HepG2 (cell line): Measurements from ENCODE around the gene TSHZ2. TPM values are rescaled to one million over a fixed set of nuclear protein-coding genes. Genes with fewer than 3 reads are reported as not detected.
A peak's percentile ranks its signal among the peaks of the same experiment; 100 is the strongest.

Experiments
- ATM ChIP-seq: fragments of 450-650 bp; IDR thresholded peaks from 2 replicates; pipeline ENCODE4 v1.7.1; 2017; ENCODE audit warnings: mild to moderate bottlenecking, borderline replicate concordance
- CCAR2 ChIP-seq: fragments of 200-400 bp; formaldehyde crosslinking; optimal IDR thresholded peaks from 2 replicates; pipeline ENCODE3; 2018; ENCODE audit warnings: low read depth, mild to moderate bottlenecking, low read length, moderate library complexity
- FOXA1 ChIP-seq, 2 experiments: fragments of 450-650 bp in 1 of 2; sonication (generic) in 1 of 2; formaldehyde crosslinking in 1 of 2; IDR thresholded peaks; 2 replicates each; pipeline versions ENCODE4 v1.4.0 to v1.6.1; 2016 to 2020; ENCODE audit warnings: missing genetic modification reagents in 1 of 2
- FOXK1 ChIP-seq: sonication (generic); formaldehyde crosslinking; IDR thresholded peaks from 2 replicates; pipeline ENCODE4 v1.4.0; 2020; ENCODE audit warnings: low read depth, missing genetic modification reagents, borderline replicate concordance
- GATAD2A ChIP-seq: IDR thresholded peaks from 2 replicates; pipeline ENCODE4 v1.6.1; 2016
- HCFC1 ChIP-seq: fragments of 150-350 bp; IDR thresholded peaks from 2 replicates; pipeline ENCODE4 v1.6.1; 2014; ENCODE audit warnings: low read depth, low read length
- HOXA5 ChIP-seq: sonication (generic); formaldehyde crosslinking; IDR thresholded peaks from 2 replicates; pipeline ENCODE4 v1.4.0; 2020; ENCODE audit warnings: missing genetic modification reagents
- JUN ChIP-seq: sonication (generic); formaldehyde crosslinking; IDR thresholded peaks from 2 replicates; pipeline ENCODE4 v1.4.0; 2020; ENCODE audit warnings: mild to moderate bottlenecking, missing genetic modification reagents
- MAFF ChIP-seq: IDR thresholded peaks from 2 replicates; pipeline ENCODE4 v1.6.1; 2011; ENCODE audit warnings: low read depth, low read length, improper control_type of control experiment
- MED1 ChIP-seq: sonication (generic); formaldehyde crosslinking; IDR thresholded peaks from 2 replicates; pipeline ENCODE4 v1.4.0; 2020; ENCODE audit warnings: missing genetic modification reagents
- PITX1 ChIP-seq: sonication (generic); formaldehyde crosslinking; IDR thresholded peaks from 2 replicates; pipeline ENCODE4 v1.5.1; 2020; ENCODE audit warnings: mild to moderate bottlenecking, missing genetic modification reagents
- REXO4 ChIP-seq: sonication (generic); formaldehyde crosslinking; IDR thresholded peaks from 2 replicates; pipeline ENCODE4 v1.8.0; 2022; ENCODE audit warnings: missing genetic modification reagents, mild to moderate bottlenecking, borderline replicate concordance
- TBP ChIP-seq: sonication (generic); formaldehyde crosslinking; IDR thresholded peaks from 2 replicates; pipeline ENCODE4 v1.5.0; 2020; ENCODE audit warnings: missing genetic modification reagents
- ZNF224 ChIP-seq: sonication (generic); formaldehyde crosslinking; IDR thresholded peaks from 2 replicates; pipeline ENCODE4 v1.5.0; 2020; ENCODE audit warnings: mild to moderate bottlenecking, missing genetic modification reagents
- ZNF34 ChIP-seq: sonication (generic); formaldehyde crosslinking; IDR thresholded peaks from 2 replicates; pipeline ENCODE4 v1.4.0; 2020; ENCODE audit warnings: mild to moderate bottlenecking, missing genetic modification reagents, borderline replicate concordance
- ZNF549 ChIP-seq: sonication (generic); formaldehyde crosslinking; IDR thresholded peaks from 2 replicates; pipeline ENCODE4 v1.5.0; 2020; ENCODE audit warnings: missing genetic modification reagents
- ZNF773 ChIP-seq: sonication (generic); formaldehyde crosslinking; IDR thresholded peaks from 2 replicates; pipeline ENCODE4 v1.4.0; 2020; ENCODE audit warnings: missing genetic modification reagents, borderline replicate concordance
- ZNF782 ChIP-seq: sonication (generic); formaldehyde crosslinking; IDR thresholded peaks from 2 replicates; pipeline ENCODE4 v1.4.0; 2020; ENCODE audit warnings: missing genetic modification reagents, mild to moderate bottlenecking, borderline replicate concordance
- polyA plus RNA-seq, 8 experiments: library from polyadenylated mRNA; depleted of rRNA in 3 of 8; stranded (reverse) in 7 of 8; unstranded in 1 of 8; fragments of >200 nt; fragmentation: Illumina TruSeq in 4 of 8; extraction: Trizol in 4 of 8; gene quantifications; 2 replicates each; pipeline versions ENCODE4 v1.2.1 to v1.2.3, GENCODE V29; 2011 to 2016; ENCODE audit warnings: low read depth in 4 of 8, missing spikeins in 1 of 8, mixed read lengths in 1 of 8; ENCODE audit not compliant: insufficient read depth in 1 of 8
- total RNA-seq, 5 experiments: library from RNA; depleted of rRNA; stranded (reverse); fragments of >200 nt; fragmentation: Illumina TruSeq; extraction: Trizol; gene quantifications; 2 replicates each; pipeline ENCODE4 v1.2.3, GENCODE V29; 2016; ENCODE audit warnings: low read depth in 1 of 5
- TF ChIP-seq, protein P1 (sequence below): sonication (generic); formaldehyde crosslinking; IDR thresholded peaks from 2 replicates; pipeline ENCODE4 v1.5.0; 2020; ENCODE audit warnings: mild to moderate bottlenecking, missing genetic modification reagents, moderate library complexity
- TF ChIP-seq, protein P2 (sequence below): sonication (generic); formaldehyde crosslinking; IDR thresholded peaks from 2 replicates; pipeline ENCODE4 v1.5.1; 2020; ENCODE audit warnings: mild to moderate bottlenecking, missing genetic modification reagents, moderate library complexity
- TF ChIP-seq, protein P3 (sequence below): sonication (generic); formaldehyde crosslinking; IDR thresholded peaks from 2 replicates; pipeline ENCODE4 v1.4.0; 2020; ENCODE audit warnings: missing genetic modification reagents
- TF ChIP-seq, protein P4 (sequence below): IDR thresholded peaks from 2 replicates; pipeline ENCODE4 v1.6.1; 2016

Gene TSHZ2
- total and polyA plus RNA-seq, 2 of the 13 experiments (the other 11 are each of a cell fraction or from before 2014, with no cell fraction given) = 0.01 TPM; not detected in 1

DNA sequence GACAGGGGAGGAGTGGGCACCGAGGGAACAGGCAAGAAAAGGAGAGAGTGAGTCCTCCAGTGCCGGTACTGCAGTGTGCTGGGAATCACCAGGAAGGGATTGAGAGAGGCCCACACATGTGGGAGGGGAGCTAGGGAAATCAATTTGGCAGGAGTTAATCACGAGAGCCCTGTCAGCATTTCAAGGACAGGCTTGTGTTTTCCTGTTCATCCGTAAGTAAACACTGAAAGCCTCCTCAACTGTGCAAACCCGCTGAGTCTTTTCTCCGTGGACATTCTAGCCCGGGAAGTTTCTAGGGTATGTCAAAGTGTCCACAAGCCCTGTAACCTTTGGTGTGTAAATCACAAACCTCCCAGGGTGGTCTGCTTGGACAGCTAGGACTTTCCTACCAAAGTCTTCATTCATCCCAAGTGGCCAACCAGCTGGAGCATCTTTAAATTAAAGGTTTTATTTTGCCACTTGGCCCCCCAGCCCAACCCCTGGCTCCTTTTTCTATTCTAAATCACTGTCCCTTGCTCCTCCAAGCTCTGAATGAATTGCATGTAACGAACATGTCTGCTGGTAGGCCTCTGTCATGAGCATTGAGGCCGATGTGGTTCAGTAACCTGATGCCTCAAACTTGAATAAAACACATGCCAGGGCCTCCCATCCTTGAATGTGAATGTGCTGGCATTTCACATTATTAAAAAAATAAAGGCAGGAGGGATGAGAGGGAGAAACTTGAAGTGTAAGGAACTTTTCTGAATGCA, 472.4 kb downstream of the TSHZ2 start (continued):
- TF ChIP-seq GATAD2A (CRISPR knock-in tag) = peak; percentile 59
- TF ChIP-seq, protein P1, sequence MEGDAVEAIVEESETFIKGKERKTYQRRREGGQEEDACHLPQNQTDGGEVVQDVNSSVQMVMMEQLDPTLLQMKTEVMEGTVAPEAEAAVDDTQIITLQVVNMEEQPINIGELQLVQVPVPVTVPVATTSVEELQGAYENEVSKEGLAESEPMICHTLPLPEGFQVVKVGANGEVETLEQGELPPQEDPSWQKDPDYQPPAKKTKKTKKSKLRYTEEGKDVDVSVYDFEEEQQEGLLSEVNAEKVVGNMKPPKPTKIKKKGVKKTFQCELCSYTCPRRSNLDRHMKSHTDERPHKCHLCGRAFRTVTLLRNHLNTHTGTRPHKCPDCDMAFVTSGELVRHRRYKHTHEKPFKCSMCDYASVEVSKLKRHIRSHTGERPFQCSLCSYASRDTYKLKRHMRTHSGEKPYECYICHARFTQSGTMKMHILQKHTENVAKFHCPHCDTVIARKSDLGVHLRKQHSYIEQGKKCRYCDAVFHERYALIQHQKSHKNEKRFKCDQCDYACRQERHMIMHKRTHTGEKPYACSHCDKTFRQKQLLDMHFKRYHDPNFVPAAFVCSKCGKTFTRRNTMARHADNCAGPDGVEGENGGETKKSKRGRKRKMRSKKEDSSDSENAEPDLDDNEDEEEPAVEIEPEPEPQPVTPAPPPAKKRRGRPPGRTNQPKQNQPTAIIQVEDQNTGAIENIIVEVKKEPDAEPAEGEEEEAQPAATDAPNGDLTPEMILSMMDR (CRISPR knock-in tag) = no peak
- TF ChIP-seq, protein P2, sequence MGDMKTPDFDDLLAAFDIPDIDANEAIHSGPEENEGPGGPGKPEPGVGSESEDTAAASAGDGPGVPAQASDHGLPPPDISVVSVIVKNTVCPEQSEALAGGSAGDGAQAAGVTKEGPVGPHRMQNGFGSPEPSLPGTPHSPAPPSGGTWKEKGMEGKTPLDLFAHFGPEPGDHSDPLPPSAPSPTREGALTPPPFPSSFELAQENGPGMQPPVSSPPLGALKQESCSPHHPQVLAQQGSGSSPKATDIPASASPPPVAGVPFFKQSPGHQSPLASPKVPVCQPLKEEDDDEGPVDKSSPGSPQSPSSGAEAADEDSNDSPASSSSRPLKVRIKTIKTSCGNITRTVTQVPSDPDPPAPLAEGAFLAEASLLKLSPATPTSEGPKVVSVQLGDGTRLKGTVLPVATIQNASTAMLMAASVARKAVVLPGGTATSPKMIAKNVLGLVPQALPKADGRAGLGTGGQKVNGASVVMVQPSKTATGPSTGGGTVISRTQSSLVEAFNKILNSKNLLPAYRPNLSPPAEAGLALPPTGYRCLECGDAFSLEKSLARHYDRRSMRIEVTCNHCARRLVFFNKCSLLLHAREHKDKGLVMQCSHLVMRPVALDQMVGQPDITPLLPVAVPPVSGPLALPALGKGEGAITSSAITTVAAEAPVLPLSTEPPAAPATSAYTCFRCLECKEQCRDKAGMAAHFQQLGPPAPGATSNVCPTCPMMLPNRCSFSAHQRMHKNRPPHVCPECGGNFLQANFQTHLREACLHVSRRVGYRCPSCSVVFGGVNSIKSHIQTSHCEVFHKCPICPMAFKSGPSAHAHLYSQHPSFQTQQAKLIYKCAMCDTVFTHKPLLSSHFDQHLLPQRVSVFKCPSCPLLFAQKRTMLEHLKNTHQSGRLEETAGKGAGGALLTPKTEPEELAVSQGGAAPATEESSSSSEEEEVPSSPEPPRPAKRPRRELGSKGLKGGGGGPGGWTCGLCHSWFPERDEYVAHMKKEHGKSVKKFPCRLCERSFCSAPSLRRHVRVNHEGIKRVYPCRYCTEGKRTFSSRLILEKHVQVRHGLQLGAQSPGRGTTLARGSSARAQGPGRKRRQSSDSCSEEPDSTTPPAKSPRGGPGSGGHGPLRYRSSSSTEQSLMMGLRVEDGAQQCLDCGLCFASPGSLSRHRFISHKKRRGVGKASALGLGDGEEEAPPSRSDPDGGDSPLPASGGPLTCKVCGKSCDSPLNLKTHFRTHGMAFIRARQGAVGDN = no peak
- no peak for TF ChIP-seq ZNF782 (CRISPR knock-in tag)
- TF ChIP-seq FOXK1 (CRISPR knock-in tag) = peak; percentile 28; the same call in 1 of the 2 replicates
- TF ChIP-seq ZNF549 (CRISPR knock-in tag) = no peak
- TF ChIP-seq ATM = no peak
- TF ChIP-seq MED1 (CRISPR knock-in tag) = peak; percentile 36; the same call in 1 of the 2 replicates
- no peak for TF ChIP-seq CCAR2
- TF ChIP-seq PITX1 = peak; percentile 50; the same call in 1 of the 2 replicates
- no peak for TF ChIP-seq ZNF34 (CRISPR knock-in tag)
- TF ChIP-seq REXO4 (CRISPR knock-in tag) = no peak
- no peak for TF ChIP-seq FOXA1 (IDR thresholded peaks at IDR 0.05)
- TF ChIP-seq FOXA1 (CRISPR knock-in tag; IDR thresholded peaks at IDR 0.05) = peak; percentile 47; the same call in 1 of the 2 replicates
- TF ChIP-seq ZNF773 (CRISPR knock-in tag) = no peak
- TF ChIP-seq, protein P3, sequence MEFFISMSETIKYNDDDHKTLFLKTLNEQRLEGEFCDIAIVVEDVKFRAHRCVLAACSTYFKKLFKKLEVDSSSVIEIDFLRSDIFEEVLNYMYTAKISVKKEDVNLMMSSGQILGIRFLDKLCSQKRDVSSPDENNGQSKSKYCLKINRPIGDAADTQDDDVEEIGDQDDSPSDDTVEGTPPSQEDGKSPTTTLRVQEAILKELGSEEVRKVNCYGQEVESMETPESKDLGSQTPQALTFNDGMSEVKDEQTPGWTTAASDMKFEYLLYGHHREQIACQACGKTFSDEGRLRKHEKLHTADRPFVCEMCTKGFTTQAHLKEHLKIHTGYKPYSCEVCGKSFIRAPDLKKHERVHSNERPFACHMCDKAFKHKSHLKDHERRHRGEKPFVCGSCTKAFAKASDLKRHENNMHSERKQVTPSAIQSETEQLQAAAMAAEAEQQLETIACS (CRISPR knock-in tag) = no peak
- no peak for TF ChIP-seq JUN
- TF ChIP-seq ZNF224 (CRISPR knock-in tag) = 0 out of 2 replicates have a peak, but pooled peaks have one; percentile 23
- TF ChIP-seq TBP (CRISPR knock-in tag) = no peak
- TF ChIP-seq MAFF = peak; percentile 67; the same call in 1 of the 2 replicates
- TF ChIP-seq HOXA5 = no peak
- TF ChIP-seq, protein P4, sequence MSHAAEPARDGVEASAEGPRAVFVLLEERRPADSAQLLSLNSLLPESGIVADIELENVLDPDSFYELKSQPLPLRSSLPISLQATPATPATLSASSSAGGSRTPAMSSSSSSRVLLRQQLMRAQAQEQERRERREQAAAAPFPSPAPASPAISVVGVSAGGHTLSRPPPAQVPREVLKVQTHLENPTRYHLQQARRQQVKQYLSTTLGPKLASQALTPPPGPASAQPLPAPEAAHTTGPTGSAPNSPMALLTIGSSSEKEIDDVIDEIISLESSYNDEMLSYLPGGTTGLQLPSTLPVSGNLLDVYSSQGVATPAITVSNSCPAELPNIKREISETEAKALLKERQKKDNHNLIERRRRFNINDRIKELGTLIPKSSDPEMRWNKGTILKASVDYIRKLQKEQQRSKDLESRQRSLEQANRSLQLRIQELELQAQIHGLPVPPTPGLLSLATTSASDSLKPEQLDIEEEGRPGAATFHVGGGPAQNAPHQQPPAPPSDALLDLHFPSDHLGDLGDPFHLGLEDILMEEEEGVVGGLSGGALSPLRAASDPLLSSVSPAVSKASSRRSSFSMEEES (CRISPR knock-in tag) = peak; percentile 36; the same call in 1 of the 2 replicates
- no peak for TF ChIP-seq HCFC1
